HL-60 (cell line): ENCODE results near the gene IRF6.

ENCODE experiments used
- CTCF ChIP-seq: IDR thresholded peaks from one replicate; pipeline ENCODE4 v1.5.1; 2011; ENCODE audit warnings: low read length, control low read depth, inconsistent platforms; ENCODE audit not compliant: insufficient read depth
- GABPA ChIP-seq: IDR thresholded peaks from 2 replicates; pipeline ENCODE4 v1.6.1; 2012; ENCODE audit warnings: low read depth
- POLR2AphosphoS5 ChIP-seq: IDR thresholded peaks from 2 replicates; pipeline ENCODE4 v1.6.1; 2012; ENCODE audit warnings: low read depth
- REST ChIP-seq: IDR thresholded peaks from 2 replicates; pipeline ENCODE4 v1.6.1; 2012; ENCODE audit warnings: low read depth; ENCODE audit not compliant: insufficient replicate concordance

- TF ChIP-seq CTCF: no peak
- no peak for TF ChIP-seq POLR2AphosphoS5
- TF ChIP-seq REST: no peak
- TF ChIP-seq GABPA: no peak
Measured at GRCh38 chr1:209849388-209849787, 43.4 kb upstream of the IRF6 start.
